ENCODE data around the gene ADAM12. TPM values are rescaled to one million over a fixed set of nuclear protein-coding genes. Genes with fewer than 3 reads are reported as not detected.

ADAM12 gene
- total and polyA plus RNA-seq, 8 donors, result 0.03 to 3.7 (median 0.15) TPM

DNA sequence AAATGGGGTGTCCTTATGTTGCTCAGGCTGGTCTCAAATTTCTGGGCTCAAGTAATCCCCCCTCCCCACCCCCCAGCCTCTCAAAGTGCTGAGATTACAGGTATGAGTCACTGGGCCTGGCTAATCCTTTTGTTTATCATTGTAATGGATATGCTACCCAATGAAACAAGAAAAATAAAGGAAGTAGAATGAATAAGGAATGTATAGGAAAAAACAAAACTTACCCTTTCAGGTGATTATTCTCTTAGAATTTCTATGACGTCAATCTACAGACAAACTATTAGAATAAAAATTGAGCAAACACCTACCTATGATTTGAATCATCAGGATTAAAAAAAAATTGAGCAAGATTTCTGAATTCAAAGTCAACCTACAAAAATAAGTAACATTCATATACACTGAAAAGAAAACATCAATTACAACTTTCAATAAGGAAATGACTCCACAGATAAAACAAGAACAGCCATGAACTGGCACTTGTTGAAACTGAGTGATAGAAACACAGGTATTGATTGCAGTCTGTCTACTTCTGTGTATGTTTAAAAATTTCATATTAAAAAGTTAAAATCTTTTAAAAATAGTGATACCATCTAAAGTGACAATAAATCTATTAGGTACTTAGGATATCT is 12.2 kb downstream of the ADAM12 start:
- Histone ChIP-seq H3K4me3 (no peak overlapping the region), H3K9me3 (no peaks in the 10 kb centered on the region), H3K4me1 (no peaks in the 10 kb centered on the region), H3K36me3 (no peaks in the 10 kb centered on the region), H3K27me3 (peaks cover 0 to 5% (median 0%) of the 10 kb centered on the region in 4 donors), H3K27ac (no peak overlapping the region)
- WGBS, 2 donors, result 72 to 76% methylated on average over 1 of the region's 1 CpG
- no peak for DNase-seq
- intact Hi-C loops (cut with DNase I), result no loop called here
- FAIRE-seq, result no peak
- no peak for TF ChIP-seq CTCF (IDR thresholded peaks at IDR 0.05)
- no peak for ATAC-seq

- H3K4me1 ChIP-seq, result no peaks in the 10 kb centered on the region
- no peak for ATAC-seq
These were observed 13.0 kb downstream of the ADAM12 start for GRCh38 chr10:126375299-126375698.

DNA sequence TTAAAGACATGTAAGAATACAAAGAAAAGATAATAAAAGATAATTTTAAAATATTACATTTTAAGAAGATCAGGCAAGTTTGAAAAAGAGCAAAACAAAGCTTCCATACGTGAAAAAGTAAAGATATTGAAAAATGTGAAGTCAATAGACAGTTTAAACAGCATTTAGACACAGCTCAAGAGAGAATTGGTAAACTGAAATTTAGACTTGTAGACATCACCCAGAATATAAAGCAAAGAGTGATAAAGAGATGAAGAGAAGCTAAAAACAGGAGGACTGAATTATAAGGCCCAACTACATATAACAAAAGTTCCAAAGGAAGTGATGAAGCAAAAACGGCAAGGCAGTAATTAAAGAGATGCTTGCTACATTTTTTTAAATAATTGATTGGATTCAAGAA is 13.8 kb downstream of the ADAM12 start:
- H3K4me1 ChIP-seq, result no peaks in the 10 kb centered on the region
- H3K36me3 ChIP-seq, result no peaks in the 10 kb centered on the region
- intact Hi-C loops (cut with DNase I), result no loop called here
- no peak for DNase-seq
- H3K4me3 ChIP-seq, result no peak overlapping the region
- H3K27ac ChIP-seq, result no peak overlapping the region
- ATAC-seq, result no peak
- peaks cover 0 to 2% (median 0%) of the 10 kb centered on the region in 4 donors for H3K27me3 ChIP-seq
- H3K9me3 ChIP-seq, result no peaks in the 10 kb centered on the region
- WGBS, 2 donors, result 65 to 78% methylated on average over 2 of the region's 2 CpGs
- FAIRE-seq, result no peak
- no peak for TF ChIP-seq CTCF (IDR thresholded peaks at IDR 0.05)

More at GRCh38 chr10:126375299-126375698, 13.0 kb downstream of the ADAM12 start:
- Histone ChIP-seq H3K27me3 (peaks cover 0 to 5% (median 0%) of the 10 kb centered on the region in 4 donors), H3K27ac (no peak overlapping the region), H3K36me3 (no peaks in the 10 kb centered on the region), H3K4me3 (no peak overlapping the region), H3K9me3 (no peaks in the 10 kb centered on the region)
- DNase-seq (no peak), FAIRE-seq (no peak)
- intact Hi-C loops (cut with DNase I), result no loop called here
- no peak for TF ChIP-seq CTCF (IDR thresholded peaks at IDR 0.05)

DNA sequence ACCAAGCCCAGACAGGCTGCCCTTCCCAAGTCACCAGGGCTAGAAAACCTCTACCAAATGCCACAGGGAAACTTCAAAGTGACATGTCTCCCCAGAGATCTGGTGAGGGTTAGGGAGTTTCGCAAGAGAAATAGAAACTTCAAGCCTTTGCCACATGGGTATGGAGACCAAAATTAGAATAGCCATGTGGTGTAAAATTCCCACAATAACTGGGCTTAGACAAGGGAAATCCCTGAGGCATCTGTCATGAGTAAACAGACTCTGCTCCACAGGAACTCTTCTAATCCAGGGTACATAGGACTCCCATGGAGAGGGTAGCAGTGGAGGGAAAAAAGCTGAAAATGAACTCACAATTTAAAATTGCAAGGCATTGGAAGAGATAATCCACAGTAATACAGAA is 14.3 kb downstream of the ADAM12 start:
- Histone ChIP-seq H3K27ac (no peak overlapping the region), H3K36me3 (no peaks in the 10 kb centered on the region), H3K27me3 (no peaks in the 10 kb centered on the region), H3K9me3 (no peaks in the 10 kb centered on the region), H3K4me1 (no peaks in the 10 kb centered on the region), H3K4me3 (no peak overlapping the region)
- no peak for TF ChIP-seq CTCF (IDR thresholded peaks at IDR 0.05)
- ATAC-seq (no peak), FAIRE-seq (no peak), DNase-seq (no peak)
- intact Hi-C loops (cut with DNase I), result no loop called here
- 86 to 97% methylated on average over 1 of the region's 1 CpG for WGBS, 2 donors

DNA sequence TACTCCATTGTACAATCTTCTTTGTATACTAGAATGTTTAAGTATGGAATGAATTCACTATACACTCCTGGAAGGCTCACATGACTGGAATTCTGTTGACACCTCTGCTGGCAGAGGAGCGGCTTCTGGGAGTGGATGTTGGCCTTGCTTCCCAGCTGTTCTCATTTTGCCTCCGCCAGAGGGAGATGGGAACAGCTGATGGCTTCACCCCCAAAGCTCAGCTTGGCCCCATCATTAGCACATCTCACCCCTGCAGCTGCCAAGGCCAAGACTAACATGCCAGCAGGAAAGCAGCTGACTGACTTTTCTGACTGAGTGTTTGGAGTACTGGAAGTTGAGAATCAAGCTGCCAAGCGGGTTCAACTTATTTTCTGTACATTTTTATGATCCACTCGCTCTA is 15.1 kb downstream of the ADAM12 start:
- no peaks in the 10 kb centered on the region for H3K36me3 ChIP-seq
- no peaks in the 10 kb centered on the region for H3K27me3 ChIP-seq
- no peak overlapping the region for H3K27ac ChIP-seq
- H3K9me3 ChIP-seq, result no peaks in the 10 kb centered on the region
- no peak for DNase-seq
- no peaks in the 10 kb centered on the region for H3K4me1 ChIP-seq
- no peak for ATAC-seq
- H3K4me3 ChIP-seq, result no peak overlapping the region
- intact Hi-C loops (cut with DNase I), result no loop called here
- WGBS, 2 donors, result 84 to 85% methylated on average over 4 of the region's 4 CpGs
- TF ChIP-seq CTCF (IDR thresholded peaks at IDR 0.05), result no peak
- no peak for FAIRE-seq
